GM10248 (cell line): ENCODE data around the gene NSMF.

Source experiments
- CTCF ChIA-PET: fragments of 300-600 bp; sonication (Branson Sonifier 250); formaldehyde crosslinking; extraction: SDS; loops from one replicate; lab custom pipeline; 2021; ENCODE audit warnings: antibody characterized with exemption; lab: Yijun Ruan, JAX
- POLR2A ChIA-PET: fragments of 350-650 bp; sonication (Branson Sonifier 250); formaldehyde crosslinking; extraction: SDS; loops from one replicate; lab custom pipeline; 2020; ENCODE audit warnings: antibody characterized with exemption; lab: Yijun Ruan, JAX
- DNase-seq: peaks from one replicate; pipeline ENCODE4 v3.0.0; 2012; ENCODE audit errors: extremely low spot score
- CTCF ChIP-seq: IDR thresholded peaks from 2 replicates; pipeline ENCODE4 v1.5.1; 2012; ENCODE audit warnings: mild to moderate bottlenecking, low read depth; ENCODE audit errors: extremely low read depth, missing control alignments, control extremely low read depth

The NSMF gene

GRCh38 chr9:137439158-137439714, 19.9 kb downstream of the NSMF start:
- CTCF ChIA-PET = interaction anchor here (2.6 kb wide), 1 partner anchor 16 kb away, joined by 8 read pairs; the partner anchor contains the start of genes EXD3 and NOXA1
- DNase-seq = no peak
- POLR2A ChIA-PET = no interaction called here
- TF ChIP-seq CTCF = no peak

GRCh38 chr9:137438591-137439157, 20.5 kb downstream of the NSMF start:
- no peak for TF ChIP-seq CTCF
- ChIA-PET POLR2A (no interaction called here), CTCF (interaction anchor here (2.6 kb wide), 1 partner anchor 16 kb away, joined by 8 read pairs; the partner anchor contains the start of genes EXD3 and NOXA1)
- no peak for DNase-seq

- ChIA-PET POLR2A (no interaction called here), CTCF (interaction anchor here (1.0 to 2.6 kb wide), 2 partner anchors 8 to 15 kb away, joined by 3 to 8 read pairs; partner anchors contain the start of genes EXD3 and NOXA1)
- no peak for TF ChIP-seq CTCF
- no peak for DNase-seq
Observed at GRCh38 chr9:137437691-137438590, 21.2 kb downstream of the NSMF start.

GRCh38 chr9:137436761-137437600, 22.2 kb downstream of the NSMF start:
- no peak for DNase-seq
- CTCF ChIA-PET = interaction anchor here (1.0 to 2.6 kb wide), 3 partner anchors 9 to 14 kb away, joined by 3 to 8 read pairs (median 3); partner anchors contain the start of genes EXD3 and NOXA1
- POLR2A ChIA-PET = interaction anchor here (0.7 kb wide), 1 partner anchor 135 kb away, joined by 3 read pairs; the partner anchor contains the start of gene NRARP
- no peak for TF ChIP-seq CTCF

- ChIA-PET CTCF (interaction anchor here (1.3 kb wide), 1 partner anchor 10 kb away, joined by 3 read pairs; no protein-coding TSS in a partner anchor), POLR2A (interaction anchor here (0.7 kb wide), 1 partner anchor 134 kb away, joined by 3 read pairs; the partner anchor contains the start of gene NRARP)
- no peak for TF ChIP-seq CTCF
- no peak for DNase-seq
Observed at GRCh38 chr9:137435980-137436760, 23.0 kb downstream of the NSMF start.
